ENCODE results near the gene SPTBN1.

The SPTBN1 gene

GRCh38 chr2:54575379-54575888 is 119.3 kb downstream of the SPTBN1 start:
- no peak overlapping the region for H3K4me3 ChIP-seq (ENCODE audit: low read depth, low read length)
- no peak for TF ChIP-seq CTCF (IDR thresholded peaks at IDR 0.05; ENCODE audit: low read depth, low read length)
- TF ChIP-seq MYC (IDR thresholded peaks at IDR 0.05; ENCODE audit: low read depth, low read length), result no peak
- TF ChIP-seq POLR2A (IDR thresholded peaks at IDR 0.05; ENCODE audit: extremely low read depth, insufficient read length), result no peak
- no peak for TF ChIP-seq MAX (IDR thresholded peaks at IDR 0.05; ENCODE audit: low read depth, low read length)
- DNase-seq (ENCODE audit: low read depth), result peak; percentile 65

DNA sequence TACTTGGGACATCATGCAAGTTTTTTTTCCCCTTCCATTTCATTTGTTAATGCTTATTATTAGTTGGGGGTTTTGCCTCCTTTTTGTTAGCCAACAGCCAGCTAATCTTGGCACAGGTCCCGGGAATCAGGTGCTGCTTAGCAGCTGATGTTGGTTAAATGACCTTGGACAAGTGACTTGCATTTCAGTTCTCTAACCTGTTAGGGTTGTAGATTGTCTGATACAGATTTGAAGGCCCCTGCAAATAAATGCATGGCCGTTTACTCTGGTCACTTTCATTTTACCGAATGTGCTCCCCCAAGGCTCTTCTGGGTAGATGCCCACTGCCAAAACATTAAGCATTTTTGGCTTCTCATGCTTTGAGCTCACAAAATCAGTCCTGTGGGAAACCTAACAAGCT is 120.9 kb downstream of the SPTBN1 start:
- no peak for DNase-seq (ENCODE audit: low read depth)
- TF ChIP-seq MYC (IDR thresholded peaks at IDR 0.05; ENCODE audit: low read depth, low read length) (no peak), CTCF (IDR thresholded peaks at IDR 0.05; ENCODE audit: low read depth, low read length) (no peak), MAX (IDR thresholded peaks at IDR 0.05; ENCODE audit: low read depth, low read length) (no peak), POLR2A (IDR thresholded peaks at IDR 0.05; ENCODE audit: extremely low read depth, insufficient read length) (no peak)

GRCh38 chr2:54577944-54578647 is 122.0 kb downstream of the SPTBN1 start:
- H3K4me3 ChIP-seq (ENCODE audit: low read depth, low read length), result no peak overlapping the region
- no peak for TF ChIP-seq CTCF (IDR thresholded peaks at IDR 0.05; ENCODE audit: low read depth, low read length)
- TF ChIP-seq MAX (IDR thresholded peaks at IDR 0.05; ENCODE audit: low read depth, low read length), result no peak
- no peak for DNase-seq (ENCODE audit: low read depth)

More for the DNA sequence above, 120.9 kb downstream of the SPTBN1 start:
- no peak overlapping the region for H3K4me3 ChIP-seq (ENCODE audit: low read depth, low read length)

DNA sequence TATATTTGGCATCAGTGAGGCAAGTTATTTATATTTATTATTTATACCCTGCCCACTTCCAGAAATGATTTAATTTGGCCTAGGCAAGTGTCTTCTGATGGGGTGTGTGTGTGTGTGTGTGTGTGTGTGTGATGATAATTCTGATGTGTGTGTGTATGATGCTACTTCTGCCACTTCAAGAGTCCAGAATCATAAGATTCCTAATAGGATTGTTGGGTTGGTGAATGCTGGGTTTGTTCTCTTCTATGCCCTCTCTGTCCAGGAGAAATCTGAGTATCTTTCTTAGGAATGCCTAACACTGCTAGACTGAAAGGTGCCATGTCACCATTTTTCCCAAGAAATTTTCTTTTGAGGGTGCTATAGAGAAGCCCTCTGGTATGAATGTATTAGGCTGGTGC is 122.5 kb downstream of the SPTBN1 start:
- no peak for TF ChIP-seq MYC (IDR thresholded peaks at IDR 0.05; ENCODE audit: low read depth, low read length)
- TF ChIP-seq MAX (IDR thresholded peaks at IDR 0.05; ENCODE audit: low read depth, low read length), result no peak
- no peak for TF ChIP-seq POLR2A (IDR thresholded peaks at IDR 0.05; ENCODE audit: extremely low read depth, insufficient read length)
- TF ChIP-seq CTCF (IDR thresholded peaks at IDR 0.05; ENCODE audit: low read depth, low read length), result no peak
- no peak for DNase-seq (ENCODE audit: low read depth)
- no peak overlapping the region for H3K4me3 ChIP-seq (ENCODE audit: low read depth, low read length)

DNA sequence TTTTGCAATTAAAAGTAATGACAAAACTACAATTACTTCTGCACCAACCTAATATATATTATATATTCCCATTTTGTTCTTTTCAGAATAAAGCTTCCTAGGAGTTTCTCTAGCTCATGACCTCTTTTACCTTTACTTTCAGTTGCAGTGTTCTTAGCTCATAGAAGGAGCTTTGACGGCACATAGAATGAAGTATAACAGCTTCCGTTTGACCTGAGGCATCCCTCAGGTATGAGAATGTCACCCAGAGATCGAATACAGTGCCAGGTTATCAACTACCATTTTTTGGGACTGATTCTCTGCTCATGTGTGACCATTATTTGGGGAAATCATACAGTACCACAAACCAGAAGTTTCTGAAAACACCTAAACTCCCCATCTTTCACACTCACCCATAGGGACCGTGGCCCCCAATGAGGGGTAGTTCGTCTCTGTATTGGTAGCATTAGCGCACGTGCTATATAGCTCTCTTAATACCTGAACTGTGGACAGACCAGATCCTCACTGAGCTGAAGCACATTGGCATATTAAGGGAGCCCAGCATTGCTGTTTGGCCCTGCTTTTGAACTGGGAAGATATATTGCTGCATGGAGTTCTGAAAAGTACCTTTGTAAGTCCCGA is 123.0 kb downstream of the SPTBN1 start:
- no peak overlapping the region for H3K4me3 ChIP-seq (ENCODE audit: low read depth, low read length)

GRCh38 chr2:54579682-54580620 is 123.8 kb downstream of the SPTBN1 start:
- TF ChIP-seq MYC (IDR thresholded peaks at IDR 0.05; ENCODE audit: low read depth, low read length) (no peak), MAX (IDR thresholded peaks at IDR 0.05; ENCODE audit: low read depth, low read length) (no peak), POLR2A (IDR thresholded peaks at IDR 0.05; ENCODE audit: extremely low read depth, insufficient read length) (no peak), CTCF (IDR thresholded peaks at IDR 0.05; ENCODE audit: low read depth, low read length) (no peak)
- no peak for DNase-seq (ENCODE audit: low read depth)
- H3K4me3 ChIP-seq (ENCODE audit: low read depth, low read length), result no peak overlapping the region

More for the DNA sequence above, 123.0 kb downstream of the SPTBN1 start:
- no peak for DNase-seq (ENCODE audit: low read depth)
- no peak for TF ChIP-seq MYC (IDR thresholded peaks at IDR 0.05; ENCODE audit: low read depth, low read length)
